Measurements from ENCODE around the gene SLC25A38. TPM values are rescaled to one million over a fixed set of nuclear protein-coding genes. Genes with fewer than 3 reads are reported as not detected.

SLC25A38 gene
- polyA plus RNA-seq, 3 donors, result 5.7 to 8.9 (median 7.5) TPM

GRCh38 chr3:39361252-39361927 is 21.8 kb upstream of the SLC25A38 start:
- H3K36me3 ChIP-seq (replicated peaks in 1 of 2; ENCODE audit: control insufficient read depth in 1 of 2, insufficient read depth in 2 of 2, low read length in 2 of 2), result no peaks in the 10 kb centered on the region
- peak overlapping the region in 1 of 7 donors; percentile 26 for H3K27ac Mint-ChIP-seq
- H3K36me3 Mint-ChIP-seq, result no peaks in the 10 kb centered on the region
- H3K4me3 ChIP-seq (replicated peaks in 1 of 3; ENCODE audit: low read depth in 2 of 3, low read length in 3 of 3), result no peak overlapping the region
- H3K27me3 Mint-ChIP-seq (ENCODE audit: low read depth in 3 of 3), result peaks cover 0 to 3% (median 2%) of the 10 kb centered on the region in 3 donors
- H3K9ac ChIP-seq (ENCODE audit: insufficient read depth, low read length, poor library complexity, severe bottlenecking), result no peak overlapping the region
- H3K79me2 ChIP-seq (ENCODE audit: insufficient read depth, low read length), result no peaks in the 10 kb centered on the region
- intact Hi-C loops (cut with micrococcal nuclease), result no loop called here
- no peaks in the 10 kb centered on the region for H3K9me3 ChIP-seq (replicated peaks in 1 of 2; ENCODE audit: control insufficient read depth in 1 of 2, insufficient read depth in 1 of 2, low read length in 2 of 2)
- peaks cover 11% of the 10 kb centered on the region for H3K4me1 Mint-ChIP-seq
- H3K9me3 Mint-ChIP-seq, result peaks cover 0 to 1% (median 0%) of the 10 kb centered on the region in 7 donors
- H3K4me3 Mint-ChIP-seq, result peak overlapping the region in 1 of 2 donors; percentile 13
- WGBS (ENCODE audit: insufficient coverage), result 11% methylated on average over 3 of the region's 8 CpGs
- no peaks in the 10 kb centered on the region for H4K20me1 ChIP-seq (ENCODE audit: insufficient read depth, low read length)
- H3K4me1 ChIP-seq (ENCODE audit: control insufficient read depth in 1 of 2, insufficient read depth in 2 of 2, low read length in 2 of 2), result peaks cover 5 to 6% of the 10 kb centered on the region in 2 donors
- H3K27ac ChIP-seq (ENCODE audit: low read depth in 1 of 2, low read length in 2 of 2), result no peak overlapping the region
- H2AFZ ChIP-seq (ENCODE audit: insufficient read depth, low read depth, low read length, poor library complexity, severe bottlenecking), result peak overlapping the region; percentile 9
- H3K4me2 ChIP-seq (replicated peaks; ENCODE audit: extremely low read depth, low read length, poor library complexity, severe bottlenecking), result no peak overlapping the region
- no peaks in the 10 kb centered on the region for H3K27me3 ChIP-seq (ENCODE audit: control insufficient read depth in 2 of 2, insufficient read depth in 2 of 2, low read length in 2 of 2)
- no peak for DNase-seq
- no peak for TF ChIP-seq CTCF (IDR thresholded peaks at IDR 0.05)

GRCh38 chr3:39362192-39362591 is 21.0 kb upstream of the SLC25A38 start:
- Histone ChIP-seq H3K79me2 (ENCODE audit: insufficient read depth, low read length) (no peaks in the 10 kb centered on the region), H3K9me3 (replicated peaks in 1 of 2; ENCODE audit: control insufficient read depth in 1 of 2, insufficient read depth in 1 of 2, low read length in 2 of 2) (no peaks in the 10 kb centered on the region), H3K27me3 (ENCODE audit: control insufficient read depth in 2 of 2, insufficient read depth in 2 of 2, low read length in 2 of 2) (no peaks in the 10 kb centered on the region), H3K4me3 (replicated peaks in 1 of 3; ENCODE audit: low read depth in 2 of 3, low read length in 3 of 3) (no peak overlapping the region), H3K9ac (ENCODE audit: insufficient read depth, low read length, poor library complexity, severe bottlenecking) (no peak overlapping the region), H3K27ac (ENCODE audit: low read depth in 1 of 2, low read length in 2 of 2) (no peak overlapping the region), H3K4me1 (ENCODE audit: control insufficient read depth in 1 of 2, insufficient read depth in 2 of 2, low read length in 2 of 2) (peaks cover 5 to 6% of the 10 kb centered on the region in 2 donors), H3K4me2 (replicated peaks; ENCODE audit: extremely low read depth, low read length, poor library complexity, severe bottlenecking) (no peak overlapping the region), H2AFZ (ENCODE audit: insufficient read depth, low read depth, low read length, poor library complexity, severe bottlenecking) (no peak overlapping the region), H4K20me1 (ENCODE audit: insufficient read depth, low read length) (no peaks in the 10 kb centered on the region), H3K36me3 (replicated peaks in 1 of 2; ENCODE audit: control insufficient read depth in 1 of 2, insufficient read depth in 2 of 2, low read length in 2 of 2) (no peaks in the 10 kb centered on the region)
- intact Hi-C loops (cut with micrococcal nuclease), result no loop called here
- no peaks in the 10 kb centered on the region for H3K36me3 Mint-ChIP-seq
- no peak for DNase-seq
- H3K4me3 Mint-ChIP-seq, result no peak overlapping the region
- peaks cover 0 to 3% (median 2%) of the 10 kb centered on the region in 3 donors for H3K27me3 Mint-ChIP-seq (ENCODE audit: low read depth in 3 of 3)
- H3K9me3 Mint-ChIP-seq, result peaks cover 0 to 2% (median 0%) of the 10 kb centered on the region in 7 donors
- WGBS (ENCODE audit: insufficient coverage), result 70% methylated on average over 2 of the region's 3 CpGs
- H3K4me1 Mint-ChIP-seq, result peaks cover 11% of the 10 kb centered on the region
- no peak for TF ChIP-seq CTCF (IDR thresholded peaks at IDR 0.05)
- no peak overlapping the region for H3K27ac Mint-ChIP-seq
